A549 (cell line): ENCODE measurements around the gene ZNF43. TPM values are rescaled to one million over a fixed set of nuclear protein-coding genes. Genes with fewer than 3 reads are reported as not detected.
"Not testable (repeated sequence)": the region's sequence is repeated elsewhere in the genome, so short reads cannot be mapped to it uniquely, and the experiment has no call there.

Source experiments
- ATAC-seq, 2 experiments: fragments of 200-7000 bp in 1 of 2; fragments of >200 bp in 1 of 2; cut with Nextera tagmentation in 1 of 2; cut with Tn5 transposase in 1 of 2; 3 replicates each; pipeline versions ENCODE4 v1.8.0 to v1.9.1; 2018 to 2020; ENCODE audit warnings: mild to moderate bottlenecking in 1 of 2, moderate library complexity in 1 of 2
- CTCF ChIA-PET: fragments of 300-600 bp; sonication (Branson Sonifier 250); formaldehyde crosslinking; extraction: SDS; loops from one replicate; lab custom pipeline; 2021; ENCODE audit warnings: antibody characterized with exemption, inconsistent platforms; lab: Yijun Ruan, JAX
- POLR2A ChIA-PET: fragments of 350-600 bp; formaldehyde crosslinking; extraction: SDS; loops from one replicate; lab custom pipeline; 2021; ENCODE audit warnings: antibody characterized with exemption, inconsistent platforms; lab: Yijun Ruan, JAX
- DNase-seq, 2 experiments: peaks; one replicate each; pipeline versions ENCODE4 v3.0.0 to v3.0.0-alpha.2; 2011 to 2016; ENCODE audit warnings: low read depth in 1 of 2, low spot score in 1 of 2
- FAIRE-seq: peaks from 2 replicates; lab custom pipeline; 2011; peaks lifted over from hg19 to GRCh38; lab: Jason Lieb, UNC
- H3K27ac ChIP-seq, 2 experiments: fragments of >200 bp; sonication (Bioruptor Twin); formaldehyde crosslinking; 3 replicates each; pipeline ENCODE4 v1.5.1; 2016 to 2017
- H3K4me1 ChIP-seq: fragments of >200 bp; sonication (Bioruptor Twin); formaldehyde crosslinking; 3 replicates; pipeline ENCODE4 v1.6.1; 2016
- H3K4me2 ChIP-seq: fragments of >200 bp; sonication (Bioruptor Twin); formaldehyde crosslinking; 3 replicates; pipeline ENCODE4 v1.6.1; 2016
- H3K4me3 ChIP-seq: fragments of >200 bp; sonication (Bioruptor Twin); formaldehyde crosslinking; 3 replicates; pipeline ENCODE4 v1.5.1; 2016
- H3K9me3 ChIP-seq: fragments of >200 bp; sonication (Bioruptor Twin); formaldehyde crosslinking; 3 replicates; pipeline ENCODE4 v1.6.1; 2016
- CBX2 ChIP-seq: fragments of 200-600 bp; sonication (generic); IDR thresholded peaks from 2 replicates; pipeline ENCODE4 v1.6.1; 2016; ENCODE audit warnings: low read depth, mild to moderate bottlenecking, borderline replicate concordance
- FOSB ChIP-seq: fragments of 250-450 bp; sonication (Bioruptor Pico); IDR thresholded peaks from 2 replicates; pipeline ENCODE4 v1.5.0; 2020; ENCODE audit warnings: mild to moderate bottlenecking, moderate library complexity
- FOSL2 ChIP-seq, 2 experiments: fragments of 450-650 bp in 1 of 2; fragments of >200 bp in 1 of 2; sonication (Bioruptor Twin) in 1 of 2; formaldehyde crosslinking; IDR thresholded peaks; 2 replicates each; pipeline versions ENCODE4 v1.5.0 to v1.6.1; 2016 to 2020; ENCODE audit warnings: mild to moderate bottlenecking in 1 of 2, moderate library complexity in 1 of 2
- FOXS1 ChIP-seq: fragments of 250-450 bp; sonication (Bioruptor Pico); IDR thresholded peaks from 2 replicates; pipeline ENCODE4 v1.5.0; 2020; ENCODE audit warnings: mild to moderate bottlenecking, moderate library complexity
- HEYL ChIP-seq: fragments of 250-450 bp; sonication (Bioruptor Pico); IDR thresholded peaks from 2 replicates; pipeline ENCODE4 v1.8.0; 2021; ENCODE audit warnings: mild to moderate bottlenecking, moderate library complexity
- HOXB5 ChIP-seq: fragments of 250-450 bp; sonication (Bioruptor Pico); IDR thresholded peaks from 2 replicates; pipeline ENCODE4 v1.5.0; 2020; ENCODE audit warnings: mild to moderate bottlenecking, moderate library complexity
- JUN ChIP-seq, 2 experiments: fragments of >200 bp; sonication (Bioruptor Twin); formaldehyde crosslinking; IDR thresholded peaks; 2 replicates in 1 of 2; 3 replicates in 1 of 2; pipeline ENCODE4 v1.6.1; 2016 to 2017
- JUNB ChIP-seq: fragments of >200 bp; sonication (Bioruptor Twin); formaldehyde crosslinking; IDR thresholded peaks from 2 replicates; pipeline ENCODE4 v1.6.1; 2016
- MYC ChIP-seq: IDR thresholded peaks from 2 replicates; pipeline ENCODE4 v1.6.1; 2012; ENCODE audit warnings: mild to moderate bottlenecking, inconsistent platforms, low read length, improper control_type of control experiment, borderline replicate concordance
- NR3C1 ChIP-seq: fragments of >200 bp; sonication (Bioruptor Twin); formaldehyde crosslinking; IDR thresholded peaks from 3 replicates; pipeline ENCODE4 v1.6.1; 2017
- PHF8 ChIP-seq: fragments of 200-600 bp; sonication (generic); IDR thresholded peaks from 2 replicates; pipeline ENCODE4 v1.6.1; 2016; ENCODE audit warnings: low read depth, mild to moderate bottlenecking, antibody characterized with exemption, moderate library complexity, borderline replicate concordance
- POLR2A ChIP-seq: IDR thresholded peaks from 2 replicates; pipeline ENCODE4 v1.6.1; 2012; ENCODE audit warnings: mild to moderate bottlenecking, low read length
- RAD21 ChIP-seq, 2 experiments: fragments of >200 bp in 1 of 2; sonication (Bioruptor Twin) in 1 of 2; formaldehyde crosslinking in 1 of 2; IDR thresholded peaks in 1 of 2; conservative IDR thresholded peaks in 1 of 2; 2 replicates in 1 of 2; 3 replicates in 1 of 2; pipeline ENCODE4 v1.6.1; 2012 to 2018; ENCODE audit warnings: inconsistent platforms in 1 of 2
- TFCP2L1 ChIP-seq: fragments of 250-450 bp; sonication (Bioruptor Pico); IDR thresholded peaks from 2 replicates; pipeline ENCODE4 v1.5.0; 2021; ENCODE audit warnings: mild to moderate bottlenecking
- ZFP36 ChIP-seq: fragments of 450-650 bp; IDR thresholded peaks from 2 replicates; pipeline ENCODE4 v1.6.1; 2014; ENCODE audit warnings: borderline replicate concordance; ENCODE audit not compliant: partially characterized antibody
- WGBS: methylation state at CpG from one replicate; pipeline ENCODE4 v1.1.6; 2017; ENCODE audit errors: missing lambda C conversion rate; 5-methylcytosine and 5-hydroxymethylcytosine counted together
- polyA minus RNA-seq: library from RNA; depleted of rRNA, polyadenylated mRNA; stranded (reverse); fragments of >200 nt; gene quantifications from 2 replicates; pipeline ENCODE4 v1.2.3, GENCODE V29; 2011; rRNA and poly(A)+ RNA removed
- polyA plus RNA-seq, 4 experiments: library from polyadenylated mRNA; depleted of rRNA in 3 of 4; stranded (reverse); fragments of >200 nt; fragmentation: RNase III in 1 of 4; extraction: RNeasy Plus Mini Kit Qiagen cat#74134 plus additional on column Dnase treatment in 1 of 4; gene quantifications; 2 replicates in 3 of 4; 3 replicates in 1 of 4; pipeline ENCODE4 v1.2.3, GENCODE V29; 2011 to 2017
- TF ChIP-seq, protein P1 (sequence below): IDR thresholded peaks from 2 replicates; pipeline ENCODE4 v1.6.1; 2012
- TF ChIP-seq, protein P2 (sequence below): IDR thresholded peaks from 2 replicates; pipeline ENCODE4 v1.6.1; 2012; ENCODE audit warnings: low read depth, borderline replicate concordance
- TF ChIP-seq, protein P3 (sequence below): fragments of 250-450 bp; sonication (Bioruptor Pico); IDR thresholded peaks from 2 replicates; pipeline ENCODE4 v1.5.0; 2020; ENCODE audit warnings: low read depth, mild to moderate bottlenecking, moderate library complexity
- TF ChIP-seq, protein P4 (sequence below): fragments of 200-600 bp; sonication (generic); IDR thresholded peaks from 2 replicates; pipeline ENCODE4 v1.6.1; 2016; ENCODE audit warnings: antibody characterized with exemption, mild to moderate bottlenecking, moderate library complexity
- TF ChIP-seq, protein P5 (sequence below): fragments of >200 bp; sonication (Bioruptor Twin); formaldehyde crosslinking; IDR thresholded peaks from 3 replicates; pipeline ENCODE4 v1.6.1; 2016

ZNF43 gene
- 10.0 and 15.6 TPM in 2 replicates for polyA plus RNA-seq (2011; rRNA removed)
- polyA plus RNA-seq (2012; cell fraction: cytosol; rRNA removed) = 3.9 and 4.6 TPM in 2 replicates
- 4.4 and 9.3 TPM in 2 replicates for polyA plus RNA-seq (2012; cell fraction: nucleus; rRNA removed)
- 8.3 to 9.6 TPM (median 9.3 TPM) in 3 replicates for polyA plus RNA-seq (2017; fragmentation: RNase III; extraction: RNeasy Plus Mini Kit Qiagen cat#74134 plus additional on column Dnase treatment)
- polyA minus RNA-seq = 42.0 and 50.8 TPM in 2 replicates

DNA sequence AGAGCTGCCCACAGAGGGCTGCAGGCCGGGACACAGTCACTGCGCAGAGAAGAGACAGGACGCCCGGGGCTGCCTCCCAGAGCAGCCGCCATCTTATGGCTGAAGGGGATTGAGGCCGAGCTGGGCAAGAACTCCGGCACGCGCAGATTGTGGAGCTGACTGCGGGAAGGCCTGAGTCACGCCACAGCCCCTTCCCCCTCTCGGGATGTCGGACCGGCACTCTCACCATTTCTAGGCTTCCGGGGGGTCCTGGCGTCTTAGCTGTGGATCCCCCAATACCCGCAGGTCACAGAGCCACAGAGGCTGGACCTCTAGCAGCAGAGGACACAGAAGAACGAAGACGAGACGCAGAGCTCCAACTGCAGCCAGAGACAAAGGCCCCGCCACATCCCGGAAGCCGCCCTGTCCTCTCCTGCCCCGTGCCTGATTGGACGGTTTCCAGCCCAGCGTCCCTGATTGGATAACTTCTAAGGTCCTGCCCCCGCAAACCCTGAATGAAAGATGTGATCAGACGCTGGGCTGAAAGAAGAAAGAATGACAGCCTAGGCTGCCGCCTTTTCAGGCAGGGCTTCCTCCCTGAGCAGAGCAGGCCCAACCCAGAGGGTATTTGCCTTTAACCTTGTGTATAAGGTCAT is at the start of gene ZNF43:
TSS of gene ZNF43 (minus strand) at position 373 of the 635 bp plus-strand sequence. CDS start at position 229, 144 bp downstream.
- DNase-seq (peak; percentile 69 to 93), FAIRE-seq (peak; percentile 90), ATAC-seq (peak; percentile 97 to 98)
- 22% methylated on average over 27 of the region's 29 CpGs for WGBS
- ChIA-PET CTCF (no interaction called here), POLR2A (interaction anchor here (1.1 to 2.0 kb wide), 4 partner anchors 9 to 16 kb away, joined by 4 to 39 read pairs (median 10); no protein-coding TSS in a partner anchor)
- Histone ChIP-seq H3K4me3 (peak within 1 kb of the TSS; percentile 56), H3K4me1 (no peaks in the 10 kb centered on the region; the same call in 2 of the 3 replicates), H3K27ac (peak within 1 kb of the TSS; percentile 70 to 88), H3K4me2 (peak within 1 kb of the TSS; percentile 33), H3K9me3 (peaks cover 34% of the 10 kb centered on the region)
- no peak for TF ChIP-seq HEYL
- TF ChIP-seq, protein P1, sequence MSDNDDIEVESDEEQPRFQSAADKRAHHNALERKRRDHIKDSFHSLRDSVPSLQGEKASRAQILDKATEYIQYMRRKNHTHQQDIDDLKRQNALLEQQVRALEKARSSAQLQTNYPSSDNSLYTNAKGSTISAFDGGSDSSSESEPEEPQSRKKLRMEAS = peak; percentile 58; the same call in 1 of the 2 replicates
- peak; percentile 43; the same call in 1 of the 2 replicates for TF ChIP-seq POLR2A
- no peak for TF ChIP-seq NR3C1
- peak in 1 of 2 experiments; percentile 71; a peak in 2 of 5 replicates for TF ChIP-seq JUN (IDR thresholded peaks at IDR 0.05)
- peak; percentile 25; the same call in 1 of the 2 replicates for TF ChIP-seq PHF8
- no peak for TF ChIP-seq ZFP36
- TF ChIP-seq FOSL2 (IDR thresholded peaks at IDR 0.05) = no peak
- TF ChIP-seq FOSL2 (CRISPR knock-in tag; IDR thresholded peaks at IDR 0.05) = peak; percentile 54; the same call in 1 of the 2 replicates

DNA sequence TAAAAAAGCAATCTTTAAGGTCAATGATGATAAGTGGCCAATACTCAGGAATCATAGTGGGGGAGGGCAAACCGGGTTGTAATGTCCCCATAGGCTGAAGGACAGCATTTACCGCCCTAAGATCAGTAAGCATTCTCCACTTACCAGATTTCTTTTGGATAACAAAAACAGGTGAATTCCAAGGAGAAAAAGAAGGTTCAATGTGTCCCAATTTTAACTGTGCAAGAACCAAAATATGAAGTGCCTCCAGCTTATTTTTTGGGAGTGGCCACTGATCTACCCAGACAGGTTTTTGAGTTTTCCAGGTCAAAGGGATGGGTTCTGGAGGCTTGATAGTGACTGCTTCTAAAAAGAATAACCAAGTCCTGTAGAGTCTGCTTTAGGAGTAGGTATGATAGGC is 49.5 kb upstream of the ZNF43 start:
- H3K27ac ChIP-seq, FAIRE-seq, H3K4me1 ChIP-seq, CTCF ChIA-PET, DNase-seq, H3K9me3 ChIP-seq, ATAC-seq, H3K4me2 ChIP-seq, POLR2A ChIA-PET, H3K4me3 ChIP-seq: not testable (repeated sequence)
- 0% methylated on average over 2 of the region's 2 CpGs for whole genome bisulfite sequencing

DNA sequence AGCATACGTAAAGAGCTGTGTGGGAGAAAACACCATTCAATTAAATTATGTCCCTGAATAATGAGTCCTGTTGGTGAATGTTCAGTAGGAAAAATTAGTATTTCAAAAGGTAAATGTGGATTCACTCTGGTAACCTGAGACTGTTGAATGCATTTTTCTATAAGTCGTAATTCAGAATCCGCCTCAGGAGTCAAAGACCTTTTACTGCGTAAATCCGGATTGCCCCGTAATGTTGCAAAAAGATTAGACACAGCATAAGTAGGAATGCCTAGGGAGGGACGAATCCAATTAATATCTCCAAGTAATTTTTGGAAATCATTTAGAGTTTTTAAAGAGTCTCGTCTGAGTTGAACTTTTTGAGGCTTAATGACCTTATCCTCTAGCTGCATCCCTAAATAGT is 48.8 kb upstream of the ZNF43 start:
- CTCF ChIA-PET, ATAC-seq, H3K4me1 ChIP-seq, H3K4me2 ChIP-seq, H3K9me3 ChIP-seq, H3K4me3 ChIP-seq, POLR2A ChIA-PET, FAIRE-seq, H3K27ac ChIP-seq, DNase-seq: not testable (repeated sequence)
- 18% methylated on average over 8 of the region's 8 CpGs for WGBS

DNA sequence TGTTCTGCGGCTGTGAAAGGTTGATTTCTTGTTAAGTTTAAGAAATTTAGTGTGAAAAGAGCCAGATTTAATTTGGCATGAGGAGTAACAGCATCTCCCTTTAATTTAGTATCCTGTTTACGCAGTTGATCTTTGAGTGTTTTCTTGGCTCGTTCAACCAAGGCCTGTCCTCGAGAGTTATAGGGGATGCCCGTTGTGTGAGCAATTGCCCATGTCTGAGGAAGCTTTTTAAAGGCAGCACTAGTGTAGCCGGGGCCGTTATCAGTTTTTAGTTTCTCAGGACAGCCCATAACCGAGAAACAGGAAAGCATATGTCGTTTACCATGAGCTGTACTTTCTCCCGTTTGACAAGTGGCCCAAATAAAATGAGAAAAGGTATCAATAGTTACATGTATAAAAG is 47.5 kb upstream of the ZNF43 start:
- ATAC-seq = no peak
- Histone ChIP-seq H3K4me1 (no peaks in the 10 kb centered on the region), H3K27ac (no peak overlapping the region), H3K4me2 (no peak overlapping the region), H3K9me3 (peaks cover 14% of the 10 kb centered on the region; the same call in 2 of the 3 replicates), H3K4me3 (no peak overlapping the region)
- ChIA-PET POLR2A (no interaction called here), CTCF (no interaction called here)
- WGBS = 19% methylated on average over 10 of the region's 10 CpGs
- FAIRE-seq = no peak
- no peak for DNase-seq
- TF ChIP-seq, protein P2, sequence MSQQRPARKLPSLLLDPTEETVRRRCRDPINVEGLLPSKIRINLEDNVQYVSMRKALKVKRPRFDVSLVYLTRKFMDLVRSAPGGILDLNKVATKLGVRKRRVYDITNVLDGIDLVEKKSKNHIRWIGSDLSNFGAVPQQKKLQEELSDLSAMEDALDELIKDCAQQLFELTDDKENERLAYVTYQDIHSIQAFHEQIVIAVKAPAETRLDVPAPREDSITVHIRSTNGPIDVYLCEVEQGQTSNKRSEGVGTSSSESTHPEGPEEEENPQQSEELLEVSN = no peak
- TF ChIP-seq JUNB = no peak
- TF ChIP-seq, protein P3, sequence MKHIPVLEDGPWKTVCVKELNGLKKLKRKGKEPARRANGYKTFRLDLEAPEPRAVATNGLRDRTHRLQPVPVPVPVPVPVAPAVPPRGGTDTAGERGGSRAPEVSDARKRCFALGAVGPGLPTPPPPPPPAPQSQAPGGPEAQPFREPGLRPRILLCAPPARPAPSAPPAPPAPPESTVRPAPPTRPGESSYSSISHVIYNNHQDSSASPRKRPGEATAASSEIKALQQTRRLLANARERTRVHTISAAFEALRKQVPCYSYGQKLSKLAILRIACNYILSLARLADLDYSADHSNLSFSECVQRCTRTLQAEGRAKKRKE (CRISPR knock-in tag) = no peak
- TF ChIP-seq, protein P1 = no peak
- TF ChIP-seq CBX2 = no peak
- TF ChIP-seq, protein P4, sequence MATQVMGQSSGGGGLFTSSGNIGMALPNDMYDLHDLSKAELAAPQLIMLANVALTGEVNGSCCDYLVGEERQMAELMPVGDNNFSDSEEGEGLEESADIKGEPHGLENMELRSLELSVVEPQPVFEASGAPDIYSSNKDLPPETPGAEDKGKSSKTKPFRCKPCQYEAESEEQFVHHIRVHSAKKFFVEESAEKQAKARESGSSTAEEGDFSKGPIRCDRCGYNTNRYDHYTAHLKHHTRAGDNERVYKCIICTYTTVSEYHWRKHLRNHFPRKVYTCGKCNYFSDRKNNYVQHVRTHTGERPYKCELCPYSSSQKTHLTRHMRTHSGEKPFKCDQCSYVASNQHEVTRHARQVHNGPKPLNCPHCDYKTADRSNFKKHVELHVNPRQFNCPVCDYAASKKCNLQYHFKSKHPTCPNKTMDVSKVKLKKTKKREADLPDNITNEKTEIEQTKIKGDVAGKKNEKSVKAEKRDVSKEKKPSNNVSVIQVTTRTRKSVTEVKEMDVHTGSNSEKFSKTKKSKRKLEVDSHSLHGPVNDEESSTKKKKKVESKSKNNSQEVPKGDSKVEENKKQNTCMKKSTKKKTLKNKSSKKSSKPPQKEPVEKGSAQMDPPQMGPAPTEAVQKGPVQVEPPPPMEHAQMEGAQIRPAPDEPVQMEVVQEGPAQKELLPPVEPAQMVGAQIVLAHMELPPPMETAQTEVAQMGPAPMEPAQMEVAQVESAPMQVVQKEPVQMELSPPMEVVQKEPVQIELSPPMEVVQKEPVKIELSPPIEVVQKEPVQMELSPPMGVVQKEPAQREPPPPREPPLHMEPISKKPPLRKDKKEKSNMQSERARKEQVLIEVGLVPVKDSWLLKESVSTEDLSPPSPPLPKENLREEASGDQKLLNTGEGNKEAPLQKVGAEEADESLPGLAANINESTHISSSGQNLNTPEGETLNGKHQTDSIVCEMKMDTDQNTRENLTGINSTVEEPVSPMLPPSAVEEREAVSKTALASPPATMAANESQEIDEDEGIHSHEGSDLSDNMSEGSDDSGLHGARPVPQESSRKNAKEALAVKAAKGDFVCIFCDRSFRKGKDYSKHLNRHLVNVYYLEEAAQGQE = no peak
- TF ChIP-seq HEYL = no peak
- TF ChIP-seq ZFP36 = no peak
- no peak for TF ChIP-seq TFCP2L1
- TF ChIP-seq, protein P5, sequence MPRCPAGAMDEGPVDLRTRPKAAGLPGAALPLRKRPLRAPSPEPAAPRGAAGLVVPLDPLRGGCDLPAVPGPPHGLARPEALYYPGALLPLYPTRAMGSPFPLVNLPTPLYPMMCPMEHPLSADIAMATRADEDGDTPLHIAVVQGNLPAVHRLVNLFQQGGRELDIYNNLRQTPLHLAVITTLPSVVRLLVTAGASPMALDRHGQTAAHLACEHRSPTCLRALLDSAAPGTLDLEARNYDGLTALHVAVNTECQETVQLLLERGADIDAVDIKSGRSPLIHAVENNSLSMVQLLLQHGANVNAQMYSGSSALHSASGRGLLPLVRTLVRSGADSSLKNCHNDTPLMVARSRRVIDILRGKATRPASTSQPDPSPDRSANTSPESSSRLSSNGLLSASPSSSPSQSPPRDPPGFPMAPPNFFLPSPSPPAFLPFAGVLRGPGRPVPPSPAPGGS = no peak
- no peak for TF ChIP-seq HOXB5 (CRISPR knock-in tag)
- no peak for TF ChIP-seq FOSB (CRISPR knock-in tag)
- no peak for TF ChIP-seq MYC
- TF ChIP-seq RAD21 (conservative IDR thresholded peaks at IDR 0.05 in 1 of 2, IDR thresholded peaks at IDR 0.05 in 1 of 2) = no peak
- TF ChIP-seq FOXS1 (CRISPR knock-in tag) = no peak
